Measurements from ENCODE around the gene CDKL1. TPM values are rescaled to one million over a fixed set of nuclear protein-coding genes. Genes with fewer than 3 reads are reported as not detected.

The CDKL1 gene
- total RNA-seq, 1 experiment from 2014 or later, result 2.4 TPM

DNA sequence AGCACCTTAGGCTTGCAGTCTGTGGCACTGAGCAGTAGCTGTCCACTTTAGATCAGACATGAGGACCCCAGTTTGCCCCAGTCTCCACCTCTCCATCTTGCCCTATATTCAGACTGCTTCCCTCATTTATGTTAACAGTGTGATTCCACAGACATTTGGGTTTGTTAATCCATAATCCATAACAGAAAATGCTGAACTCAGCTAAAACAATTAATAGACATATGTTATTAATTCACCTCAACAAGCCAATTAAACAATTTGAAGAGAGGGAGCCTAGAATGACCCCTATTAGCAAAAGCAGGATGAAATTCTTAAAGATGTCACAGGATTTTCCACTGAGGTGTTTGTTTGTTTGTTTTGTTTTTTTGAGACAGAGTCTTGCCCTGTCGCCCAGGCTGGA, 9.1 kb downstream of the CDKL1 start:
- Histone ChIP-seq H3K79me2 (ENCODE audit: low read depth) (no peaks in the 10 kb centered on the region), H4K20me1 (ENCODE audit: insufficient read depth) (no peaks in the 10 kb centered on the region), H3K9me2 (ENCODE audit: insufficient read depth) (no peaks in the 10 kb centered on the region), H3F3A (ENCODE audit: insufficient read depth, low read depth) (no peaks in the 10 kb centered on the region), H3K4me3 (no peak overlapping the region), H2AFZ (no peak overlapping the region), H3K27ac (no peak overlapping the region), H3K27me3 (ENCODE audit: insufficient read depth, low read depth) (no peaks in the 10 kb centered on the region), H3K36me3 (ENCODE audit: low read depth) (no peaks in the 10 kb centered on the region), H3K4me2 (no peak overlapping the region), H3K9me3 (ENCODE audit: insufficient read depth, low read depth) (no peaks in the 10 kb centered on the region), H3K4me1 (replicated peaks; ENCODE audit: insufficient read depth) (no peaks in the 10 kb centered on the region)
- CTCF ChIA-PET, result no interaction called here
- POLR2A ChIA-PET (ENCODE audit: unreplicated experiment), result no interaction called here
- no TSS peak for BruUV-seq (replicated peaks)
- intact Hi-C loops (cut with micrococcal nuclease; ENCODE audit: unreplicated experiment), result no loop called here
- no peak for DNase-seq
- TF ChIP-seq, protein P1, sequence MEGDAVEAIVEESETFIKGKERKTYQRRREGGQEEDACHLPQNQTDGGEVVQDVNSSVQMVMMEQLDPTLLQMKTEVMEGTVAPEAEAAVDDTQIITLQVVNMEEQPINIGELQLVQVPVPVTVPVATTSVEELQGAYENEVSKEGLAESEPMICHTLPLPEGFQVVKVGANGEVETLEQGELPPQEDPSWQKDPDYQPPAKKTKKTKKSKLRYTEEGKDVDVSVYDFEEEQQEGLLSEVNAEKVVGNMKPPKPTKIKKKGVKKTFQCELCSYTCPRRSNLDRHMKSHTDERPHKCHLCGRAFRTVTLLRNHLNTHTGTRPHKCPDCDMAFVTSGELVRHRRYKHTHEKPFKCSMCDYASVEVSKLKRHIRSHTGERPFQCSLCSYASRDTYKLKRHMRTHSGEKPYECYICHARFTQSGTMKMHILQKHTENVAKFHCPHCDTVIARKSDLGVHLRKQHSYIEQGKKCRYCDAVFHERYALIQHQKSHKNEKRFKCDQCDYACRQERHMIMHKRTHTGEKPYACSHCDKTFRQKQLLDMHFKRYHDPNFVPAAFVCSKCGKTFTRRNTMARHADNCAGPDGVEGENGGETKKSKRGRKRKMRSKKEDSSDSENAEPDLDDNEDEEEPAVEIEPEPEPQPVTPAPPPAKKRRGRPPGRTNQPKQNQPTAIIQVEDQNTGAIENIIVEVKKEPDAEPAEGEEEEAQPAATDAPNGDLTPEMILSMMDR (conservative IDR thresholded peaks at IDR 0.05), result no peak
- no peak for TF ChIP-seq EZH2 (IDR thresholded peaks at IDR 0.05; ENCODE audit: low read depth)

- Histone ChIP-seq H2AFZ (no peak overlapping the region), H3K4me1 (replicated peaks; ENCODE audit: insufficient read depth) (no peaks in the 10 kb centered on the region), H3K9me2 (ENCODE audit: insufficient read depth) (no peaks in the 10 kb centered on the region), H4K20me1 (ENCODE audit: insufficient read depth) (no peaks in the 10 kb centered on the region), H3K9me3 (ENCODE audit: insufficient read depth, low read depth) (no peaks in the 10 kb centered on the region), H3K4me3 (no peak overlapping the region), H3K4me2 (no peak overlapping the region), H3F3A (ENCODE audit: insufficient read depth, low read depth) (no peaks in the 10 kb centered on the region), H3K27ac (no peak overlapping the region), H3K27me3 (ENCODE audit: insufficient read depth, low read depth) (no peaks in the 10 kb centered on the region), H3K36me3 (ENCODE audit: low read depth) (no peaks in the 10 kb centered on the region), H3K79me2 (ENCODE audit: low read depth) (no peaks in the 10 kb centered on the region)
- TF ChIP-seq, protein P1 (conservative IDR thresholded peaks at IDR 0.05), result no peak
- TF ChIP-seq EZH2 (IDR thresholded peaks at IDR 0.05; ENCODE audit: low read depth), result no peak
- POLR2A ChIA-PET (ENCODE audit: unreplicated experiment), result no interaction called here
- intact Hi-C loops (cut with micrococcal nuclease; ENCODE audit: unreplicated experiment), result no loop called here
- no TSS peak for BruUV-seq (replicated peaks)
- DNase-seq, result no peak
- CTCF ChIA-PET, result no interaction called here
These were observed 13.0 kb downstream of the CDKL1 start for GRCh38 chr14:50383618-50384225.

DNA sequence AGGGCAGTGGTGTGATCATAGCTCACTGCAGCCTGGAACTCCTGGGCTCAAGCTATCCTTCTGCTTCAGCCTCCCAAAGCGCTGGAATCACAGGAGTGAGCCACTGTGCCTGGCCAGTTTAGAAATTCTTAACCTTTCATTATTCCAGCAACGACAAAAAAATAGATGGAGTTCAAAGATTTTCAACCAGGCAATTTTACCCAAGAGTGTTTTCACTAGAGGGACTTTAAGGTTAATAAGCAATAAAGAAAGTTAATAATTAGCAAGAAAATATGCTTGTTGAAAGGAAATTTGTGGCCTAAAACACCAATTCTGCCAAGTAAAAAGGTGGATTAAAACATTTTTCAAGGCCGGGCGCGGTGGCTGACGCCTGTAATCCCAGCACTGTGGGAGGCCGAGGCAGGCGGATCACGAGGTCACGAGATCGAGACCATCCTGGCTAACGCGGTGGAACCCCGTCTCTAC, 14.8 kb downstream of the CDKL1 start:
- ChIA-PET POLR2A (ENCODE audit: unreplicated experiment) (interaction anchor here (0.5 kb wide), 1 partner anchor 780 kb away, joined by 13 read pairs; no protein-coding TSS in a partner anchor), CTCF (no interaction called here)
- no peak overlapping the region for H3K4me2 ChIP-seq
- DNase-seq, result no peak
- no peaks in the 10 kb centered on the region for H3K79me2 ChIP-seq (ENCODE audit: low read depth)
- no peaks in the 10 kb centered on the region for H4K20me1 ChIP-seq (ENCODE audit: insufficient read depth)
- no peaks in the 10 kb centered on the region for H3K36me3 ChIP-seq (ENCODE audit: low read depth)
- no peak overlapping the region for H3K27ac ChIP-seq
- TF ChIP-seq EZH2 (IDR thresholded peaks at IDR 0.05; ENCODE audit: low read depth), result no peak
- TF ChIP-seq, protein P1 (conservative IDR thresholded peaks at IDR 0.05), result no peak
- intact Hi-C loops (cut with micrococcal nuclease; ENCODE audit: unreplicated experiment), result no loop called here
- H3K4me1 ChIP-seq (replicated peaks; ENCODE audit: insufficient read depth), result no peaks in the 10 kb centered on the region
- H3K27me3 ChIP-seq (ENCODE audit: insufficient read depth, low read depth), result no peaks in the 10 kb centered on the region
- H3K4me3 ChIP-seq, result no peak overlapping the region
- BruUV-seq (replicated peaks), result no TSS peak
- no peaks in the 10 kb centered on the region for H3K9me3 ChIP-seq (ENCODE audit: insufficient read depth, low read depth)
- H3K9me2 ChIP-seq (ENCODE audit: insufficient read depth), result no peaks in the 10 kb centered on the region
- H3F3A ChIP-seq (ENCODE audit: insufficient read depth, low read depth), result no peaks in the 10 kb centered on the region
- H2AFZ ChIP-seq, result no peak overlapping the region
